GM18511 (cell line): Measurements from ENCODE around the gene PDE4C.

Experiments
- ATAC-seq: cut with Tn5 transposase; IDR thresholded peaks from one replicate; pipeline ENCODE4 v1.9.1; 2021; ENCODE audit warnings: mild to moderate bottlenecking, moderate library complexity; ENCODE audit not compliant: unreplicated experiment

Gene PDE4C

GRCh38 chr19:18202397-18202777 lies 23.9 kb downstream of the PDE4C start:
- no peak for ATAC-seq

GRCh38 chr19:18198374-18198773 lies 27.9 kb downstream of the PDE4C start:
- ATAC-seq: no peak

GRCh38 chr19:18197941-18198340 lies 28.3 kb downstream of the PDE4C start:
- ATAC-seq: no peak

- no peak for ATAC-seq
These were observed 28.9 kb downstream of the PDE4C start for GRCh38 chr19:18197306-18197705.

- ATAC-seq: no peak
These were observed 29.8 kb downstream of the PDE4C start for GRCh38 chr19:18196511-18196845.

GRCh38 chr19:18194554-18195238 lies 31.5 kb downstream of the PDE4C start:
- no peak for ATAC-seq

GRCh38 chr19:18194181-18194530 lies 32.1 kb downstream of the PDE4C start:
- no peak for ATAC-seq

- no peak for ATAC-seq
These were observed 32.7 kb downstream of the PDE4C start for GRCh38 chr19:18193388-18194180.

- ATAC-seq: peak; percentile 89
These were observed 33.4 kb downstream of the PDE4C start, which contains the start of gene MPV17L2 for GRCh38 chr19:18192673-18193387. TSS of gene MPV17L2 (plus strand) at chr19:18193218. CDS start at chr19:18193282, 64 bp downstream.

GRCh38 chr19:18191640-18192062 lies 34.6 kb downstream of the PDE4C start:
- ATAC-seq: no peak

GRCh38 chr19:18190278-18190677 lies 36.0 kb downstream of the PDE4C start:
- ATAC-seq: no peak

- ATAC-seq: no peak
These were observed 40.7 kb downstream of the PDE4C start for GRCh38 chr19:18185538-18185937.

- no peak for ATAC-seq
These were observed 42.7 kb downstream of the PDE4C start for GRCh38 chr19:18183529-18183928.

- ATAC-seq: no peak
These were observed 46.3 kb downstream of the PDE4C start for GRCh38 chr19:18179957-18180356.

- ATAC-seq: no peak
These were observed 49.6 kb downstream of the PDE4C start for GRCh38 chr19:18176367-18177310.

GRCh38 chr19:18174983-18175382 lies 51.3 kb downstream of the PDE4C start:
- ATAC-seq: no peak
